IPS DF 6.9 (cell line): ENCODE results near the gene KLK3.

Source experiments
- DNase-seq: peaks from one replicate; pipeline ENCODE4 v3.0.0-alpha.2; 2013; ENCODE audit warnings: low read depth, low spot score
- H3K27ac ChIP-seq: one replicate; pipeline ENCODE4 v1.5.1; 2013; ENCODE audit warnings: low read length, control low read depth
- H3K27me3 ChIP-seq: 2 replicates; pipeline ENCODE4 v1.6.1; 2013; ENCODE audit warnings: mild to moderate bottlenecking, low read length; ENCODE audit not compliant: control insufficient read depth, insufficient read depth
- H3K36me3 ChIP-seq: 2 replicates; pipeline ENCODE4 v1.6.1; 2013; ENCODE audit warnings: low read length; ENCODE audit not compliant: control insufficient read depth, insufficient read depth
- H3K4me1 ChIP-seq: 2 replicates; pipeline ENCODE4 v1.6.1; 2013; ENCODE audit warnings: low read length; ENCODE audit not compliant: control insufficient read depth, insufficient read depth
- H3K4me3 ChIP-seq: 2 replicates; pipeline ENCODE4 v1.5.1; 2013; ENCODE audit warnings: mild to moderate bottlenecking, low read length
- H3K9me3 ChIP-seq: 2 replicates; pipeline ENCODE4 v1.6.1; 2013; ENCODE audit warnings: low read length, inconsistent platforms; ENCODE audit not compliant: control insufficient read depth, insufficient read depth
- WGBS: extraction: QIAGEN DNeasy Blood & Tissue Kit; methylation state at CpG from one replicate; pipeline ENCODE4 v1.1.7; 2013; ENCODE audit warnings: mixed read lengths, missing lambda C conversion rate; ENCODE audit not compliant: insufficient read length, insufficient coverage; 5-methylcytosine and 5-hydroxymethylcytosine counted together

The KLK3 gene

GRCh38 chr19:50861496-50862286 lies 7.0 kb downstream of the KLK3 start:
- no peaks in the 10 kb centered on the region for H3K36me3 ChIP-seq
- no peaks in the 10 kb centered on the region for H3K27me3 ChIP-seq
- H3K4me1 ChIP-seq: no peaks in the 10 kb centered on the region
- no peak for DNase-seq
- no CpG with 5 or more reads among the region's 7 CpGs for WGBS
- H3K9me3 ChIP-seq: peaks cover 6% of the 10 kb centered on the region
- H3K27ac ChIP-seq: no peak overlapping the region
- no peak overlapping the region for H3K4me3 ChIP-seq

GRCh38 chr19:50869479-50869878 lies 14.8 kb downstream of the KLK3 start:
- H3K27me3 ChIP-seq: no peaks in the 10 kb centered on the region
- H3K9me3 ChIP-seq: no peaks in the 10 kb centered on the region; the same call in 1 of the 2 replicates
- WGBS: no CpG with 5 or more reads among the region's 4 CpGs
- H3K4me1 ChIP-seq: no peaks in the 10 kb centered on the region
- no peaks in the 10 kb centered on the region for H3K36me3 ChIP-seq
- H3K4me3 ChIP-seq: no peak overlapping the region
- no peak for DNase-seq
- no peak overlapping the region for H3K27ac ChIP-seq

GRCh38 chr19:50870417-50871089 lies 15.8 kb downstream of the KLK3 start:
- DNase-seq: no peak
- H3K4me3 ChIP-seq: no peak overlapping the region
- no peaks in the 10 kb centered on the region for H3K36me3 ChIP-seq
- no peaks in the 10 kb centered on the region; the same call in 1 of the 2 replicates for H3K9me3 ChIP-seq
- no peak overlapping the region for H3K27ac ChIP-seq
- WGBS: no CpG with 5 or more reads among the region's 26 CpGs
- H3K4me1 ChIP-seq: no peaks in the 10 kb centered on the region
- H3K27me3 ChIP-seq: no peaks in the 10 kb centered on the region; the same call in 1 of the 2 replicates

DNA sequence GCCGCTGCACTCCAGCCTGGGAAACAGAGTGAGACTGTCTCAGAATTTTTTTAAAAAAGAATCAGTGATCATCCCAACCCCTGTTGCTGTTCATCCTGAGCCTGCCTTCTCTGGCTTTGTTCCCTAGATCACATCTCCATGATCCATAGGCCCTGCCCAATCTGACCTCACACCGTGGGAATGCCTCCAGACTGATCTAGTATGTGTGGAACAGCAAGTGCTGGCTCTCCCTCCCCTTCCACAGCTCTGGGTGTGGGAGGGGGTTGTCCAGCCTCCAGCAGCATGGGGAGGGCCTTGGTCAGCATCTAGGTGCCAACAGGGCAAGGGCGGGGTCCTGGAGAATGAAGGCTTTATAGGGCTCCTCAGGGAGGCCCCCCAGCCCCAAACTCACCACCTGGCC lies 18.3 kb downstream of the KLK3 start, which contains the start of gene KLK2:
TSS of gene KLK2 (plus strand) at position 384 of the 400 bp plus-strand sequence. CDS start 35 bp downstream, outside the sequence.
- Histone ChIP-seq H3K4me3 (no peak within 1 kb of the TSS), H3K27ac (no peak within 1 kb of the TSS), H3K36me3 (no peaks in the 10 kb centered on the region), H3K4me1 (no peaks in the 10 kb centered on the region), H3K9me3 (no peaks in the 10 kb centered on the region; the same call in 1 of the 2 replicates), H3K27me3 (no peaks in the 10 kb centered on the region; the same call in 1 of the 2 replicates)
- DNase-seq: no peak
- WGBS: no CpG with 5 or more reads among the region's 3 CpGs

- Histone ChIP-seq H3K27ac (no peak overlapping the region), H3K27me3 (no peaks in the 10 kb centered on the region; the same call in 1 of the 2 replicates), H3K36me3 (no peaks in the 10 kb centered on the region), H3K9me3 (no peaks in the 10 kb centered on the region), H3K4me3 (no peak overlapping the region), H3K4me1 (no peaks in the 10 kb centered on the region)
- WGBS: no CpG with 5 or more reads among the region's 5 CpGs
- DNase-seq: no peak
Measured at GRCh38 chr19:50874211-50874610, 19.5 kb downstream of the KLK3 start.

DNA sequence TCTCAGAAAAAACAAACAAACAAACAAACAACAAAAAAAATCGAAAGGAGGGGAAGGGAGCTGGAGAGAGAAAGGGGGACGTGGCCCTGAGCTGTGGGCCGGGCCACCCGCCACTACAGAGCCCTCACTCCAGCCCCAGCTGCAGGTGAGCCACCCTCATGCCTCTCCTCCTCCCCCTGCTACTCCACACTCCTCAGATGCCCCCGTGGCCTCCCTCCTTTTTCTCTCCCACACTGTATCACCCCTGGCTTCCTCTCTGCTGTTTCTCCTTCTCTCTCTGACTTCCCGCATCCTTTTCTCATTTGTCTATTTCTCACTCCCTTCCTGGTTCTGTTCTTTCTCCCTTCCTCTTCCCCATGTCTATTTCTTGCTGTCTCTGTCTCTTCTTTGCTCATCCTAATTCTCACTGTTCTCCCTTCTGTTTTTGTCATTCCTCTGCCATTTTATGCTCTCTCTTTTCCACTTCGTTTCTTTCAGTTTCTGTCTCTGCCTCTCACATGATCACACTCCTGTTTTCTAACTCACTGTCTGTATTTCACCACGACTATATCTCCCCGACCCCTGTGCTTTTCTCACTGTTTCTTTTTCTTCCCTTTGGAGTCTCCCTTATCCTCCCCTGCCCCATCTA lies 21.2 kb downstream of the KLK3 start:
- H3K4me1 ChIP-seq: no peaks in the 10 kb centered on the region
- no CpG with 5 or more reads among the region's 9 CpGs for WGBS
- no peak for DNase-seq
- no peak overlapping the region for H3K4me3 ChIP-seq
- H3K9me3 ChIP-seq: no peaks in the 10 kb centered on the region; the same call in none of the 2 replicates
- H3K27me3 ChIP-seq: no peaks in the 10 kb centered on the region; the same call in 1 of the 2 replicates
- no peak overlapping the region for H3K27ac ChIP-seq
- H3K36me3 ChIP-seq: no peaks in the 10 kb centered on the region

GRCh38 chr19:50876456-50876855 lies 21.7 kb downstream of the KLK3 start:
- Histone ChIP-seq H3K4me3 (no peak overlapping the region), H3K27me3 (no peaks in the 10 kb centered on the region; the same call in 1 of the 2 replicates), H3K9me3 (no peaks in the 10 kb centered on the region; the same call in none of the 2 replicates), H3K4me1 (no peaks in the 10 kb centered on the region), H3K36me3 (no peaks in the 10 kb centered on the region), H3K27ac (no peak overlapping the region)
- WGBS: no CpG with 5 or more reads among the region's 7 CpGs
- DNase-seq: no peak

- no peak for DNase-seq
- Histone ChIP-seq H3K9me3 (no peaks in the 10 kb centered on the region; the same call in none of the 2 replicates), H3K36me3 (no peaks in the 10 kb centered on the region), H3K4me3 (no peak overlapping the region), H3K27ac (no peak overlapping the region), H3K4me1 (no peaks in the 10 kb centered on the region), H3K27me3 (no peaks in the 10 kb centered on the region; the same call in 1 of the 2 replicates)
- no CpG with 5 or more reads among the region's 8 CpGs for WGBS
Measured at GRCh38 chr19:50877338-50877737, 22.6 kb downstream of the KLK3 start.

DNA sequence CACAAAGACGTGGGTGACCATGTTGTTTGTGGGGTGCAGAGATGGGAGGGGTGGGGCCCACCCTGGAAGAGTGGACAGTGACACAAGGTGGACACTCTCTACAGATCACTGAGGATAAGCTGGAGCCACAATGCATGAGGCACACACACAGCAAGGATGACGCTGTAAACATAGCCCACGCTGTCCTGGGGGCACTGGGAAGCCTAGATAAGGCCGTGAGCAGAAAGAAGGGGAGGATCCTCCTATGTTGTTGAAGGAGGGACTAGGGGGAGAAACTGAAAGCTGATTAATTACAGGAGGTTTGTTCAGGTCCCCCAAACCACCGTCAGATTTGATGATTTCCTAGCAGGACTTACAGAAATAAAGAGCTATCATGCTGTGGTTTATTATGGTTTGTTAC lies 24.1 kb downstream of the KLK3 start:
- DNase-seq: no peak
- Histone ChIP-seq H3K27ac (no peak overlapping the region), H3K9me3 (peaks cover 1% of the 10 kb centered on the region), H3K36me3 (no peaks in the 10 kb centered on the region), H3K27me3 (no peaks in the 10 kb centered on the region; the same call in 1 of the 2 replicates), H3K4me1 (no peaks in the 10 kb centered on the region), H3K4me3 (no peak overlapping the region)
- no CpG with 5 or more reads among the region's 5 CpGs for WGBS

DNA sequence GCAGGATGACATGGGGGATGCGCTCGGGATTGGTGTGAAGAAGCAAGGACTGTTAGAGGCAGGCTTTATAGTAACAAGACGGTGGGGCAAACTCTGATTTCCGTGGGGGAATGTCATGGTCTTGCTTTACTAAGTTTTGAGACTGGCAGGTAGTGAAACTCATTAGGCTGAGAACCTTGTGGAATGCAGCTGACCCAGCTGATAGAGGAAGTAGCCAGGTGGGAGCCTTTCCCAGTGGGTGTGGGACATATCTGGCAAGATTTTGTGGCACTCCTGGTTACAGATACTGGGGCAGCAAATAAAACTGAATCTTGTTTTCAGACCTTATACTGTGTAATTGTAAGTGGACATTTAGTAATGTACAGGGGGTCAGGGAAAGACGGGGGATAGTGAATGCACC lies 25.5 kb downstream of the KLK3 start:
- no peaks in the 10 kb centered on the region for H3K36me3 ChIP-seq
- no peaks in the 10 kb centered on the region; the same call in 1 of the 2 replicates for H3K27me3 ChIP-seq
- peaks cover 1% of the 10 kb centered on the region for H3K9me3 ChIP-seq
- DNase-seq: no peak
- WGBS: no CpG with 5 or more reads among the region's 5 CpGs
- H3K4me1 ChIP-seq: no peaks in the 10 kb centered on the region
- H3K4me3 ChIP-seq: no peak overlapping the region
- H3K27ac ChIP-seq: no peak overlapping the region
